LHCN-M2 (cell line): Measurements from ENCODE around the gene PRRT1. TPM values are rescaled to one million over a fixed set of nuclear protein-coding genes. Genes with fewer than 3 reads are reported as not detected.
"Not testable (repeated sequence)": the region's sequence is repeated elsewhere in the genome, so short reads cannot be mapped to it uniquely, and the experiment has no call there.

ENCODE experiments used
- DNase-seq: peaks from one replicate; pipeline ENCODE4 v3.0.0-alpha.2; 2012; ENCODE audit warnings: low read depth
- total RNA-seq: library from RNA; depleted of rRNA; stranded (reverse); fragments of >200 nt; gene quantifications from 2 replicates; pipeline ENCODE4 v1.2.3, GENCODE V29; 2014

Gene PRRT1
- total RNA-seq, 1 experiment from 2014 or later, result 0.06 TPM

- DNase-seq, result no peak
These were observed 24.9 kb downstream of the PRRT1 start for GRCh38 chr6:32126880-32127279.

- DNase-seq, result no peak
These were observed 28.1 kb downstream of the PRRT1 start for GRCh38 chr6:32123681-32124080.

- no peak for DNase-seq
These were observed 31.1 kb downstream of the PRRT1 start for GRCh38 chr6:32120573-32121059.

- DNase-seq, result peak; percentile 67
These were observed 32.7 kb downstream of the PRRT1 start for GRCh38 chr6:32118782-32119628.

GRCh38 chr6:32117461-32117860 lies 34.3 kb downstream of the PRRT1 start:
- no peak for DNase-seq

GRCh38 chr6:32116674-32117073 lies 35.1 kb downstream of the PRRT1 start:
- DNase-seq, result no peak

GRCh38 chr6:32115623-32116022 lies 36.1 kb downstream of the PRRT1 start:
- DNase-seq, result no peak

- peak; percentile 75 for DNase-seq
These were observed 36.9 kb downstream of the PRRT1 start for GRCh38 chr6:32114796-32115195.

- DNase-seq, result peak; percentile 98
These were observed 38.1 kb downstream of the PRRT1 start for GRCh38 chr6:32113386-32114352.

- no peak for DNase-seq
These were observed 39.2 kb downstream of the PRRT1 start for GRCh38 chr6:32112431-32112980.

GRCh38 chr6:32111424-32112066 lies 40.2 kb downstream of the PRRT1 start:
- no peak for DNase-seq

- no peak for DNase-seq
These were observed 41.1 kb downstream of the PRRT1 start for GRCh38 chr6:32110632-32111031.

- DNase-seq, result no peak
These were observed 42.0 kb downstream of the PRRT1 start for GRCh38 chr6:32109765-32110160.

- no peak for DNase-seq
These were observed 42.5 kb downstream of the PRRT1 start, which contains the start of gene TNXB for GRCh38 chr6:32109114-32109764. TNXB (minus strand) TSS chr6:32109338; CDS start chr6:32098198, 11,140 bp downstream.

GRCh38 chr6:32108727-32109113 lies 43.0 kb downstream of the PRRT1 start:
- no peak for DNase-seq

- DNase-seq, result peak; percentile 53
These were observed 43.6 kb downstream of the PRRT1 start for GRCh38 chr6:32108094-32108627.

GRCh38 chr6:32107406-32107805 lies 44.3 kb downstream of the PRRT1 start:
- peak; percentile 32 for DNase-seq

GRCh38 chr6:32105433-32105832 lies 46.3 kb downstream of the PRRT1 start:
- DNase-seq, result no peak

GRCh38 chr6:32102255-32102654 lies 49.5 kb downstream of the PRRT1 start:
- DNase-seq, result no peak

- DNase-seq, result not testable (repeated sequence)
These were observed 51.5 kb downstream of the PRRT1 start for GRCh38 chr6:32100251-32100650.
